HG03575 (cell line): ENCODE results near the gene KRTAP10-3.
"Not testable (repeated sequence)": the region's sequence is repeated elsewhere in the genome, so short reads cannot be mapped to it uniquely, and the experiment has no call there.

Source experiments
- ATAC-seq: cut with Tn5 transposase; IDR thresholded peaks from one replicate; pipeline ENCODE4 v1.9.1; 2021; ENCODE audit not compliant: unreplicated experiment, insufficient number of reproducible peaks, low FRiP score; ENCODE audit errors: extremely low read depth

KRTAP10-3 gene

GRCh38 chr21:44573630-44574456 lies 15.2 kb upstream of the KRTAP10-3 start, which contains the start of gene KRTAP10-4:
Gene KRTAP10-4 (plus strand): TSS chr21:44573729. CDS start chr21:44573759, 30 bp downstream.
- not testable (repeated sequence) for ATAC-seq

- ATAC-seq, result no peak
Measured at GRCh38 chr21:44572959-44573583, 14.5 kb upstream of the KRTAP10-3 start.

DNA sequence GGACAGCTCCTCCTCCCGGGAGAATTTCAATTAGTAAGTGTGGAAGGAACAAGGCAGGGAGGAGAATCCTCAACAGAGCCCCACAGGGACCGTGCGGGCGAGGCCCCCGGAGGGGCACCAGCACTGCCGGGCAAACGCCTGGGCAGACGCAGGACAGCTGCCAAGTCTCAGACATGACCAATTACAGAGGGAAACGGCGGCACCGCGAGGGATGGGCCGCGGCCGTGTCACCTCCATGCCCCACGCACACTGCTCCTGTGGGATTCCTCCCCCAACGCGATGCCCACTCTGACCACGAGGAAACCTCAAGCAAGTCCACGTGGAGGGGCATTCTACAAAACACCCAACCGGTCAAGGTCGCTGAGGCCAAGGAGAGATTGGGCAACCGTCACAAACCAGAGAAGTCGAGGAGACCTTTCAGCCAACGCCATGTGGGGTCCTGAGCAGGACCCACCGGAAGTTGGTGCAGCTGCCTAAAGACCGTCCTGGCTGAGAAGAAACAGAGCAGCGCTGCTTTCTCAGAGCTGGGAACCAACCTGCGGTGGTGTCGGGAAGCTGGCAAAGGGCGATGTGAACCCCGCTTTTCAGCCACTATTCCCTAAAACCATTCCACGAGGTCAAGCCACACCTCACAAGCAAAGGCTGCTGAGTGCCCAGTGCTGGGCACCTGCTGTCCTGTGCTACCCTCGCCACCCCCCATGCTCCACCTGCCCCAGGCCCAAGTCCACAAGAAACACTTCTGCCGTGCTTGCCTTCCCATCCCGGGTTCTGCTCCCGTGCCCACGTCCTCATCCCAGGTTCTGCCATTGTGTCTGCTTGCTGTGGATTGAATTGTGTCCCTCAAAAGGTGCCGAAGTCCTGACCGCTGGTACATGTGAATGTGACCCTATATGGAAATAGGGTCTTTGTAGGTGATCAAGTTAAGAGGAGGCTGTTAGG lies 13.5 kb upstream of the KRTAP10-3 start:
- ATAC-seq, result no peak

GRCh38 chr21:44571296-44571695 lies 12.7 kb upstream of the KRTAP10-3 start:
- no peak for ATAC-seq

- no peak for ATAC-seq
Measured at GRCh38 chr21:44569861-44570517, 11.4 kb upstream of the KRTAP10-3 start.

GRCh38 chr21:44568667-44569556 lies 10.3 kb upstream of the KRTAP10-3 start:
- ATAC-seq, result no peak

DNA sequence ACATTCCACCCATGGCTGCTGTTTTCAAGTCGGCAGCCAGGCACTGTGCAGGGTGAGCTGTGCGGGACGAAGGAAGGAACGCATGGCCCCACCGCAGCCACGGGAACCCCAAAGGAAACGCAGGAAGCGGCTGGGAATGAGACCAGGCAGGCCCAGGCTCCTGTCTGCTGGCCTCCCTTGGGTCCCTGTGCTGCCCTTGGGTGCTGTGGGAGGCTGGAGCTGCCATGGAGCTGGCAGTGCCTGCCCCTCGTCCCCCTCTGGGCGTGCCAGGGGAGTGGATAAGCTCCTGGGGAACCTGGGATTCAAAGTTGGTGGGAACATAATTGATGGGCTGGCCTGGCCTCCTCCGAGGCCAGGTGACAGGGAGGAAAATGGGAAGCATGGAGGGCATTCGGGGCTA lies 9.7 kb upstream of the KRTAP10-3 start:
- no peak for ATAC-seq

GRCh38 chr21:44567481-44568171 lies 9.0 kb upstream of the KRTAP10-3 start:
- ATAC-seq, result no peak

- no peak for ATAC-seq
Measured at GRCh38 chr21:44566403-44566802, 7.8 kb upstream of the KRTAP10-3 start.

GRCh38 chr21:44564886-44565598 lies 6.4 kb upstream of the KRTAP10-3 start:
- no peak for ATAC-seq

- no peak for ATAC-seq
Measured at GRCh38 chr21:44564099-44564498, 5.5 kb upstream of the KRTAP10-3 start.

GRCh38 chr21:44558329-44558675 lies 293 bp downstream of the KRTAP10-3 start:
- ATAC-seq, result not testable (repeated sequence)

DNA sequence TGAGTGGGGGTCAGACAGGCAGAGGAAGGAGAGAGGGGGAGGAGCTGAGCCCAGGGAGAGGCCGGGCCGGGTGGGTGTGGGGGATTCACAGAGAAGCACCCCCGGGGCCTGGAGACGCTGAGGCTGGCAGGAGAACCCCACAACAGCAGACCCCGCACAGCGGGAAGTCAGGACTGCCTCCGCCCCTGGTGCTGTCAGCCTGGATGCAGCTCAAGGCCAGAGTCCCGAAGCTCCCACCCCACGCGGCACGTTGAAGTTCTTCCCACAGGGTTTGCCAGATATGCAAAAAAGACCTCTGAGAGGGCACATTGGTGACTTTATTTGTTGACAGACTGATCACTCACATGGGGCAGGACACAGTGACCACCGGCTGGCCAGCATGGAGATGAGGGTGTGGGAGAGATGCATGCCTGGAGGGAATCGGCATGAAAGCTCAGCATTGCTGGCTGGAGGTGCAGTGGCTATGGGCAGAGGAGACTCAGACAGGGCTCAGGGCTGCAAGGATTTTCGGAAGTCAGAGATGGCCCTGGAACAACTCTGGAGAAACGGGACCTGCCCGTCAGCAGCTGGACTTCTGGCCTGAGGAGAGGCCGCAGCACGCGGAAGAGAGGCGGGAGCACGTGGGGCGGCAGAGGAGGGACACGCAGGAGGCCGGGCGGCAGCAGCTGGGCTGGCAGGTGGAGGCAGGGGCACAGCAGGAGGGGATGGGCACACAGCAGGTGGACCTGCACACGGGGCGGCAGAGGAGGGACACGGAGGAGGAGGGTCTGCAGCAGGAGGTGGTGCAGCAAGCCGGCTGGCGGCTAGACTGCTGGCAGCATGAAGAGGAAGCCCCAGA lies 885 bp downstream of the KRTAP10-3 start:
- ATAC-seq, result no peak

DNA sequence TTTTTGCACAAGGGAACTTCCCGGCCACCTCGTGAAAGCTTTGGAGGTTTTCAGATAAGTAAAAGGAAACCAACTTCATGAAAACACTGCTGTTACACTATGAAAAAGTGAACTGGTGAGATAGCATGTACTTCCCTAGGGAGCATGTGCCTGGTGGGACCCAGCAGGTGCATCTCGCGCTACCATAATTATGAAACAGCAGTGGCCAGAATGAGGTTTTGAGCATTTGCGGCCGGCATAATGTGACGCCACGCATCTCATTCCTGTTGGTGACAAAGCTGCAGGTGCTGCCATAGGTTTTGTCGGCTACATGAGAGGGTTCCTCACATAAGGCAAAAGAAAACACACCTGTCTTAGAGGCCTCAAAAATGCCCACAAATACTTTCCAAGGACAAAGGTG lies 1.7 kb downstream of the KRTAP10-3 start:
- ATAC-seq, result no peak

- no peak for ATAC-seq
Measured at GRCh38 chr21:44555200-44555875, 3.3 kb downstream of the KRTAP10-3 start.

GRCh38 chr21:44552681-44553080 lies 5.9 kb downstream of the KRTAP10-3 start:
- no peak for ATAC-seq
